H1 (cell line): Measurements from ENCODE around the gene MAPK8IP1. TPM values are rescaled to one million over a fixed set of nuclear protein-coding genes. Genes with fewer than 3 reads are reported as not detected.
A peak's percentile ranks its signal among the peaks of the same experiment; 100 is the strongest.

Experiments
- CTCF ChIA-PET: fragments of 300-600 bp; sonication (Branson Sonifier 250); formaldehyde crosslinking; loops from one replicate; lab custom pipeline; 2021; ENCODE audit not compliant: partially characterized antibody; lab: Charles Lee
- POLR2A ChIA-PET: fragments of 300-600 bp; sonication (Branson Sonifier 250); formaldehyde crosslinking; loops from one replicate; lab custom pipeline; 2021; ENCODE audit warnings: inconsistent platforms; ENCODE audit not compliant: partially characterized antibody; lab: Charles Lee
- DNase-seq, 2 experiments: peaks; one replicate each; pipeline versions ENCODE4 v3.0.0 to v3.0.0-alpha.2; 2010 to 2022; ENCODE audit warnings: low spot score in 2 of 2, low read depth in 1 of 2, mixed read lengths in 1 of 2
- FAIRE-seq: peaks from 2 replicates; lab custom pipeline; 2011; peaks lifted over from hg19 to GRCh38; lab: Jason Lieb, UNC
- H2AFZ ChIP-seq: 2 replicates; pipeline ENCODE4 v1.8.1; 2012; ENCODE audit warnings: low read length, inconsistent platforms
- H2AK5ac ChIP-seq: 2 replicates; pipeline ENCODE4 v1.6.1; 2013; ENCODE audit warnings: low read depth, low read length
- H2BK120ac ChIP-seq: replicated peaks from 2 replicates; pipeline ENCODE3; 2013; ENCODE audit warnings: low read depth, low read length, inconsistent platforms
- H2BK12ac ChIP-seq: 2 replicates; pipeline ENCODE4 v1.6.1; 2013; ENCODE audit warnings: low read depth, low read length
- H2BK15ac ChIP-seq: 2 replicates; pipeline ENCODE4 v1.6.1; 2013; ENCODE audit warnings: low read length
- H2BK20ac ChIP-seq: 2 replicates; pipeline ENCODE4 v1.6.1; 2013; ENCODE audit warnings: low read length
- H2BK5ac ChIP-seq: 2 replicates; pipeline ENCODE4 v1.6.1; 2013; ENCODE audit warnings: low read depth, low read length
- H3K14ac ChIP-seq: 2 replicates; pipeline ENCODE4 v1.6.1; 2013; ENCODE audit warnings: inconsistent platforms; ENCODE audit not compliant: insufficient read length
- H3K18ac ChIP-seq: 2 replicates; pipeline ENCODE4 v1.6.1; 2013; ENCODE audit warnings: low read length; ENCODE audit errors: extremely low read depth
- H3K23ac ChIP-seq: 2 replicates; pipeline ENCODE4 v1.6.1; 2013; ENCODE audit warnings: inconsistent platforms; ENCODE audit not compliant: insufficient read length
- H3K23me2 ChIP-seq: 2 replicates; pipeline ENCODE4 v1.6.1; 2013; ENCODE audit warnings: low read depth, low read length
- H3K27ac ChIP-seq: 2 replicates; pipeline ENCODE4 v1.6.1; 2011; ENCODE audit warnings: low read depth, low read length, inconsistent platforms
- H3K27me3 ChIP-seq, 4 experiments: replicated peaks in 1 of 4; 1 replicate in 1 of 4; 2 replicates in 3 of 4; pipeline versions ENCODE4 v1.6.1 to v1.8.1; 2011 to 2013; ENCODE audit warnings: low read length in 3 of 4, mild to moderate bottlenecking in 3 of 4, inconsistent platforms in 2 of 4, mixed read lengths in 2 of 4, moderate library complexity in 1 of 4; ENCODE audit not compliant: control insufficient read depth in 3 of 4, insufficient read depth in 3 of 4; ENCODE audit errors: extremely low read depth in 1 of 4
- H3K36me3 ChIP-seq, 4 experiments: 2 replicates each; pipeline versions ENCODE4 v1.6.1 to v1.8.1; 2011 to 2013; ENCODE audit warnings: mild to moderate bottlenecking in 4 of 4, low read length in 3 of 4, moderate library complexity in 2 of 4, control low read depth in 1 of 4, inconsistent platforms in 1 of 4; ENCODE audit not compliant: insufficient read depth in 4 of 4, control insufficient read depth in 2 of 4
- H3K4ac ChIP-seq: replicated peaks from 2 replicates; pipeline ENCODE3; 2013; ENCODE audit warnings: low read length, low read depth, mixed read lengths, inconsistent platforms; ENCODE audit not compliant: insufficient read length
- H3K4me1 ChIP-seq, 4 experiments: replicated peaks in 1 of 4; 1 replicate in 1 of 4; 2 replicates in 3 of 4; pipeline versions ENCODE4 v1.6.1 to v1.8.1; 2011 to 2013; ENCODE audit warnings: low read length in 3 of 4, inconsistent platforms in 2 of 4, mixed read lengths in 1 of 4; ENCODE audit not compliant: insufficient read depth in 4 of 4, control insufficient read depth in 3 of 4
- H3K4me2 ChIP-seq, 2 experiments: 2 replicates each; pipeline versions ENCODE4 v1.6.1 to v1.8.1; 2011 to 2013; ENCODE audit warnings: low read depth in 2 of 2, low read length in 2 of 2, control low read depth in 1 of 2, inconsistent platforms in 1 of 2, mild to moderate bottlenecking in 1 of 2; ENCODE audit not compliant: insufficient read depth in 1 of 2
- H3K4me3 ChIP-seq, 4 experiments: fragments of 200-600, 300-600 bp in 1 of 4; sonication (generic), shearing (Covaris generic), sonication (Bioruptor Twin) in 1 of 4; 2 replicates each; pipeline versions ENCODE4 v1.5.1 to v1.8.1; 2011 to 2016; ENCODE audit warnings: low read length in 4 of 4, low read depth in 3 of 4, control low read depth in 2 of 4, inconsistent platforms in 2 of 4, mild to moderate bottlenecking in 2 of 4, mixed read lengths in 1 of 4, moderate library complexity in 1 of 4; ENCODE audit not compliant: insufficient read depth in 2 of 4; ENCODE audit errors: extremely low read depth in 1 of 4
- H3K56ac ChIP-seq: replicated peaks from 2 replicates; pipeline ENCODE3; 2013; ENCODE audit warnings: low read depth, mild to moderate bottlenecking, mixed read lengths, low read length, inconsistent platforms; ENCODE audit not compliant: insufficient read length
- H3K79me1 ChIP-seq: 2 replicates; pipeline ENCODE4 v1.6.1; 2013; ENCODE audit warnings: low read depth, low read length, control low read depth
- H3K79me2 ChIP-seq, 2 experiments: 2 replicates each; pipeline versions ENCODE4 v1.6.1 to v1.8.1; 2012 to 2013; ENCODE audit warnings: low read length in 2 of 2, mild to moderate bottlenecking in 2 of 2, inconsistent platforms in 1 of 2; ENCODE audit not compliant: insufficient read depth in 2 of 2, control insufficient read depth in 1 of 2
- H3K9ac ChIP-seq, 4 experiments: replicated peaks in 1 of 4; 1 replicate in 1 of 4; 2 replicates in 3 of 4; pipeline versions ENCODE4 v1.6.1 to v1.8.1; 2011 to 2013; ENCODE audit warnings: low read depth in 3 of 4, low read length in 3 of 4, control low read depth in 2 of 4, mild to moderate bottlenecking in 2 of 4, moderate library complexity in 2 of 4, inconsistent platforms in 1 of 4; ENCODE audit errors: extremely low read depth in 1 of 4
- H3K9me3 ChIP-seq, 2 experiments: 2 replicates each; pipeline versions ENCODE4 v1.6.1 to v1.8.1; 2012 to 2013; ENCODE audit warnings: mild to moderate bottlenecking in 2 of 2, moderate library complexity in 2 of 2, control low read depth in 1 of 2, inconsistent platforms in 1 of 2, low read depth in 1 of 2, low read length in 1 of 2, mixed read lengths in 1 of 2; ENCODE audit not compliant: insufficient read depth in 2 of 2
- H4K20me1 ChIP-seq, 2 experiments: replicated peaks in 1 of 2; 2 replicates each; pipeline versions ENCODE3 to v1.8.1; 2011 to 2013; ENCODE audit warnings: inconsistent platforms in 2 of 2, low read length in 2 of 2, mild to moderate bottlenecking in 1 of 2; ENCODE audit not compliant: insufficient read depth in 2 of 2, control insufficient read depth in 1 of 2
- H4K5ac ChIP-seq: 2 replicates; pipeline ENCODE4 v1.6.1; 2013; ENCODE audit warnings: low read length, low read depth, mixed read lengths, inconsistent platforms; ENCODE audit not compliant: insufficient read length
- H4K8ac ChIP-seq: 2 replicates; pipeline ENCODE4 v1.8.0; 2013; ENCODE audit warnings: mild to moderate bottlenecking, moderate library complexity, low read length, inconsistent platforms; ENCODE audit not compliant: insufficient read depth; ENCODE audit errors: extremely low read depth
- H4K91ac ChIP-seq: replicated peaks from 2 replicates; pipeline ENCODE3; 2013; ENCODE audit warnings: low read length, mixed read lengths, inconsistent platforms; ENCODE audit not compliant: insufficient read length
- ASH2L ChIP-seq: fragments of 200-600, 300-600 bp; sonication (generic); IDR thresholded peaks from one replicate; pipeline ENCODE4 v1.7.1; 2017; ENCODE audit warnings: low read length
- CBX8 ChIP-seq: fragments of 300-800, 300-1000 bp; sonication (generic); IDR thresholded peaks from 2 replicates; pipeline ENCODE4 v1.7.1; 2016; ENCODE audit warnings: low read depth, low read length, borderline replicate concordance
- CEBPB ChIP-seq: IDR thresholded peaks from 2 replicates; pipeline ENCODE4 v1.6.1; 2012; ENCODE audit warnings: low read depth, low read length
- CHD1 ChIP-seq: IDR thresholded peaks from 2 replicates; pipeline ENCODE4 v1.6.1; 2012; ENCODE audit warnings: low read depth, low read length, improper control_type of control experiment
- CHD2 ChIP-seq: IDR thresholded peaks from 2 replicates; pipeline ENCODE4 v1.6.1; 2012; ENCODE audit warnings: low read length, improper control_type of control experiment
- CREB1 ChIP-seq: IDR thresholded peaks from 2 replicates; pipeline ENCODE4 v1.6.1; 2012; ENCODE audit warnings: inconsistent platforms
- EGR1 ChIP-seq: IDR thresholded peaks from 2 replicates; pipeline ENCODE4 v1.6.1; 2011; ENCODE audit warnings: low read depth, low read length, borderline replicate concordance
- HDAC2 ChIP-seq, 2 experiments: fragments of 300-600 bp in 1 of 2; sonication (generic) in 1 of 2; IDR thresholded peaks; 2 replicates each; pipeline ENCODE4 v1.6.1; 2011 to 2012; ENCODE audit warnings: low read depth in 2 of 2, low read length in 2 of 2, mild to moderate bottlenecking in 2 of 2, moderate library complexity in 2 of 2, borderline replicate concordance in 1 of 2, inconsistent platforms in 1 of 2
- KDM4A ChIP-seq: IDR thresholded peaks from one replicate; pipeline ENCODE4 v1.7.1; 2012; ENCODE audit warnings: low read depth, mild to moderate bottlenecking, moderate library complexity, low read length, inconsistent platforms; ENCODE audit not compliant: severe bottlenecking
- PHF8 ChIP-seq: fragments of 200-600 bp; sonication (generic); conservative IDR thresholded peaks from 2 replicates; pipeline ENCODE4 v1.7.1; 2012; ENCODE audit warnings: low read depth, mild to moderate bottlenecking, inconsistent platforms, low read length, moderate library complexity
- RBBP5 ChIP-seq: IDR thresholded peaks from 2 replicates; pipeline ENCODE4 v1.7.1; 2012; ENCODE audit warnings: low read depth, mild to moderate bottlenecking, inconsistent platforms, low read length, moderate library complexity, borderline replicate concordance
- RFX5 ChIP-seq: IDR thresholded peaks from 2 replicates; pipeline ENCODE4 v1.6.1; 2011; ENCODE audit warnings: low read depth, low read length, improper control_type of control experiment, borderline replicate concordance
- SAP30 ChIP-seq: fragments of 300-600 bp; sonication (generic); IDR thresholded peaks from 2 replicates; pipeline ENCODE4 v1.7.1; 2012; ENCODE audit warnings: low read length, moderate library complexity, mild to moderate bottlenecking, inconsistent platforms; ENCODE audit not compliant: insufficient read depth, insufficient replicate concordance
- TCF12 ChIP-seq: IDR thresholded peaks from 2 replicates; pipeline ENCODE4 v1.6.1; 2011; ENCODE audit warnings: low read depth, mild to moderate bottlenecking, low read length
- WGBS, 2 experiments: shearing (Covaris generic) in 1 of 2; methylation state at CpG; one replicate each; pipeline versions ENCODE4 v1.1.6 to v1.1.7; 2013 to 2015; ENCODE audit warnings: low lambda C conversion rate in 2 of 2, mixed read lengths in 2 of 2, inconsistent platforms in 1 of 2, low coverage in 1 of 2, missing lambda C conversion rate in 1 of 2; ENCODE audit not compliant: insufficient replicate concordance in 2 of 2, insufficient coverage in 1 of 2, insufficient read length in 1 of 2; ENCODE audit errors: extremely low coverage in 1 of 2, missing lambda C conversion rate in 1 of 2; 5-methylcytosine and 5-hydroxymethylcytosine counted together
- polyA plus RNA-seq, 7 experiments: library from polyadenylated mRNA; depleted of rRNA in 3 of 7; stranded (reverse) in 5 of 7; unstranded in 2 of 7; fragments of >200 nt in 5 of 7; fragments of 200-250 nt in 2 of 7; gene quantifications; 1 replicate in 5 of 7; 2 replicates in 1 of 7; 4 replicates in 1 of 7; pipeline versions ENCODE4 v1.2.1 to v1.2.3, GENCODE V29; 2011 to 2013; ENCODE audit warnings: missing spikeins in 2 of 7, mixed read lengths in 2 of 7
- total RNA-seq: library from RNA; stranded (reverse); fragmentation: NEBNext Ultra II Directional; extraction: Animal tissue kit (Norgen Biotek cat#: 25700); gene quantifications from 2 replicates; pipeline ENCODE4 v1.2.1, GENCODE V29; 2021

The MAPK8IP1 gene
- total and polyA plus RNA-seq, 2 of the 8 experiments (the other 6 are each of a cell fraction or from before 2014, with no cell fraction given) = 32.4 to 40.1 TPM

- Histone ChIP-seq H2AFZ (no peak overlapping the region), H3K4me2 (no peak overlapping the region), H3K4me3 (no peak overlapping the region), H2BK5ac (no peak overlapping the region), H2BK12ac (no peak overlapping the region), H3K23ac (no peak overlapping the region), H3K4ac (no peak overlapping the region), H3K9ac (no peak overlapping the region), H2BK20ac (no peak overlapping the region), H3K14ac (no peak overlapping the region), H3K56ac (no peak overlapping the region), H3K79me1 (no peaks in the 10 kb centered on the region), H3K18ac (no peak overlapping the region), H3K27ac (no peak overlapping the region), H3K27me3 (no peaks in the 10 kb centered on the region), H4K5ac (no peak overlapping the region), H2AK5ac (no peak overlapping the region), H2BK120ac (no peak overlapping the region), H3K9me3 (no peaks in the 10 kb centered on the region), H3K79me2 (no peaks in the 10 kb centered on the region), H3K36me3 (peaks cover 6 to 23% (median 18%) of the 10 kb centered on the region in 4 experiments; a peak in 6 of 8 replicates), H3K4me1 (peaks cover 0 to under 1% (median 0%) of the 10 kb centered on the region in 4 experiments; a peak in 1 of 7 replicates), H3K23me2 (0 out of 2 replicates have a peak, but pooled peaks cover 2% of the 10 kb centered on the region), H4K8ac (peak overlapping the region; percentile 80), H4K91ac (no peak overlapping the region), H2BK15ac (no peak overlapping the region), H4K20me1 (peaks cover 3 to 20% of the 10 kb centered on the region in 2 experiments)
- CTCF ChIA-PET = interaction anchor here (1.2 to 1.4 kb wide), 2 partner anchors 12 to 100 kb away, joined by 4 read pairs; no protein-coding TSS in a partner anchor
- DNase-seq (no peak), FAIRE-seq (no peak)
- WGBS, 2 experiments = 90% methylated on average over 15 of the region's 19 CpGs; no CpG with 5 or more reads in 1 of the 2 experiments
- POLR2A ChIA-PET = interaction anchor here (0.9 to 6.2 kb wide), 6 partner anchors 10 to 44 kb away, joined by 3 to 36 read pairs (median 4); partner anchors contain the start of genes LARGE2 and PEX16
- TF ChIP-seq PHF8 = no peak
- no peak for TF ChIP-seq CHD2
- no peak for TF ChIP-seq CREB1
- TF ChIP-seq SAP30 = no peak
- TF ChIP-seq CBX8 = no peak
- no peak for TF ChIP-seq KDM4A
- TF ChIP-seq HDAC2 (IDR thresholded peaks at IDR 0.05; ENCODE audit: borderline replicate concordance in 1 of 2, low read depth in 2 of 2, low read length in 2 of 2) = no peak
- TF ChIP-seq CHD1 = no peak
- TF ChIP-seq RBBP5 = no peak
- TF ChIP-seq RFX5 = no peak
- TF ChIP-seq EGR1 = no peak
- no peak for TF ChIP-seq TCF12
- TF ChIP-seq ASH2L = no peak
- no peak for TF ChIP-seq CEBPB
Measured at GRCh38 chr11:45906096-45906682, 20.7 kb downstream of the MAPK8IP1 start.
